ENCODE data around the gene LYRM4. TPM values are rescaled to one million over a fixed set of nuclear protein-coding genes. Genes with fewer than 3 reads are reported as not detected.

LYRM4 gene
- total RNA-seq, 4 donors from 2014 or later, result 6.3 to 13.7 (median 7.8) TPM

DNA sequence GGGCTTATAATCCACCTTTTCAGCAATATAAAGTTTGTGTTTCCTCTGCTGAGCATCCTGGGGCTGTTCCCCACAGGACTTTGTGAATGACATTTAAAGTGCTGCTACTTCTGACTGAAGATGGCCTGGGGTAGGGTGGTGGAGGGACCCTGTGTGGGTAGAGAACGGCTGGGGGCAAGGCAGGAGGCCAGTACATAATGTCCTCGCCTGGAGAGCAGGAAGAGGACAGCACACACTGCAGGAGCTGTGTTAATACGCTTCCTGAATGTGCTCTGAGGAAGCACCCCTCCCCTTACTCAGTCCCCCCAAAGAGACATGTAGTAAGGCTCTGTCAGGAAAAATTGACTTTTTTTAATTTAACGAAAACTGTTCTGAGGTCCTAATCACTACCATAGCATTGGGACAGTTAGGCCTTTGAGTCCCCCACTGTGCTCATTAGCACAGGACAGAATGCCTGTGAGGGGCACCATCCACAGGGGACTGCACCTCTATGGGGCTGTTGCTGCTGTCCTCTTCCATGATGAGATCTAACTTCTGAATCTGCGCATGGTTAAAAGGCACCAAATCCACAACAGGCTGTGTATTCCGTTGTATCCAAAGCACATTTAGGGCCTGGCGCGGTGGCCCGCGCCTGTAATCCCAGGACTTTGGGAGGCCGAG, 68.5 kb downstream of the LYRM4 start:
- Histone ChIP-seq H3K27me3 (no peaks in the 10 kb centered on the region), H3K4me1 (no peaks in the 10 kb centered on the region), H3K27ac (no peak overlapping the region), H3K36me3 (no peaks in the 10 kb centered on the region), H3K4me3 (no peak overlapping the region), H3K9me3 (no peaks in the 10 kb centered on the region)
- TF ChIP-seq POLR2A (IDR thresholded peaks at IDR 0.05), result no peak
- TF ChIP-seq, protein P1, sequence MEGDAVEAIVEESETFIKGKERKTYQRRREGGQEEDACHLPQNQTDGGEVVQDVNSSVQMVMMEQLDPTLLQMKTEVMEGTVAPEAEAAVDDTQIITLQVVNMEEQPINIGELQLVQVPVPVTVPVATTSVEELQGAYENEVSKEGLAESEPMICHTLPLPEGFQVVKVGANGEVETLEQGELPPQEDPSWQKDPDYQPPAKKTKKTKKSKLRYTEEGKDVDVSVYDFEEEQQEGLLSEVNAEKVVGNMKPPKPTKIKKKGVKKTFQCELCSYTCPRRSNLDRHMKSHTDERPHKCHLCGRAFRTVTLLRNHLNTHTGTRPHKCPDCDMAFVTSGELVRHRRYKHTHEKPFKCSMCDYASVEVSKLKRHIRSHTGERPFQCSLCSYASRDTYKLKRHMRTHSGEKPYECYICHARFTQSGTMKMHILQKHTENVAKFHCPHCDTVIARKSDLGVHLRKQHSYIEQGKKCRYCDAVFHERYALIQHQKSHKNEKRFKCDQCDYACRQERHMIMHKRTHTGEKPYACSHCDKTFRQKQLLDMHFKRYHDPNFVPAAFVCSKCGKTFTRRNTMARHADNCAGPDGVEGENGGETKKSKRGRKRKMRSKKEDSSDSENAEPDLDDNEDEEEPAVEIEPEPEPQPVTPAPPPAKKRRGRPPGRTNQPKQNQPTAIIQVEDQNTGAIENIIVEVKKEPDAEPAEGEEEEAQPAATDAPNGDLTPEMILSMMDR (IDR thresholded peaks at IDR 0.05), result no peak
- no peak for DNase-seq

- Histone ChIP-seq H3K27me3 (no peaks in the 10 kb centered on the region), H3K27ac (no peak overlapping the region), H3K4me1 (no peaks in the 10 kb centered on the region), H3K9me3 (no peaks in the 10 kb centered on the region), H3K36me3 (no peaks in the 10 kb centered on the region), H3K4me3 (no peak overlapping the region)
- DNase-seq, result no peak
- TF ChIP-seq, protein P1 (IDR thresholded peaks at IDR 0.05), result no peak
- no peak for TF ChIP-seq POLR2A (IDR thresholded peaks at IDR 0.05)
Observed at GRCh38 chr6:5191722-5192121, 69.0 kb downstream of the LYRM4 start.

- Histone ChIP-seq H3K36me3 (no peaks in the 10 kb centered on the region), H3K4me1 (no peaks in the 10 kb centered on the region), H3K9me3 (no peaks in the 10 kb centered on the region), H3K27me3 (no peaks in the 10 kb centered on the region), H3K4me3 (no peak overlapping the region), H3K27ac (no peak overlapping the region)
- TF ChIP-seq, protein P1 (IDR thresholded peaks at IDR 0.05), result no peak
- TF ChIP-seq POLR2A (IDR thresholded peaks at IDR 0.05), result no peak
- DNase-seq, result no peak
Observed at GRCh38 chr6:5191222-5191621, 69.5 kb downstream of the LYRM4 start.

GRCh38 chr6:5190507-5190906, 70.2 kb downstream of the LYRM4 start:
- Histone ChIP-seq H3K4me3 (no peak overlapping the region), H3K27me3 (no peaks in the 10 kb centered on the region), H3K27ac (no peak overlapping the region), H3K9me3 (no peaks in the 10 kb centered on the region), H3K4me1 (no peaks in the 10 kb centered on the region), H3K36me3 (no peaks in the 10 kb centered on the region)
- TF ChIP-seq, protein P1 (IDR thresholded peaks at IDR 0.05), result no peak
- TF ChIP-seq POLR2A (IDR thresholded peaks at IDR 0.05), result no peak
- DNase-seq, result no peak

GRCh38 chr6:5188646-5189045, 72.1 kb downstream of the LYRM4 start:
- Histone ChIP-seq H3K4me1 (no peaks in the 10 kb centered on the region), H3K4me3 (no peak overlapping the region), H3K27ac (no peak overlapping the region), H3K36me3 (no peaks in the 10 kb centered on the region), H3K27me3 (no peaks in the 10 kb centered on the region), H3K9me3 (no peaks in the 10 kb centered on the region)
- TF ChIP-seq, protein P1 (IDR thresholded peaks at IDR 0.05), result no peak
- no peak for TF ChIP-seq POLR2A (IDR thresholded peaks at IDR 0.05)
- no peak for DNase-seq

DNA sequence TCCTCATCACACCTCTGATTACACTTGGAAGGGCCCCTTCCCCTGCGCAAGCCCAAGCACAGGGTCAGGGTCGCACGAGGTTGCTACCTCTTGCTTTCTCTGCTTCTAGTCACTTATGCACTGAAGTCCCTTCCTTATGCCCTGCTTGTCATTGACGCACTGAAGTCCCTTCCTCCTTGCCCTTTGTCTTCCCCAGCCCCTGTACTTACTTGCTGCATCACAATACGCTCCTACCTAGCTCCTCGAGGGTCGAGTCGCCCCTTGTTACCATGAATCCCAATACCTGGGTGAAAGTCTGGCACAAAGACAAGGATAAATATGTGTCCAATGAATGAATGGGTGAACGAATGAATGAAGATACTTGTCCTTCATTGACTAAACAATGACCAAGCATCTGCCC, 75.9 kb downstream of the LYRM4 start:
- no peak for DNase-seq
- no peak overlapping the region for H3K27ac ChIP-seq
- H3K27me3 ChIP-seq, result no peaks in the 10 kb centered on the region
- TF ChIP-seq POLR2A (IDR thresholded peaks at IDR 0.05), result no peak
- TF ChIP-seq, protein P1 (IDR thresholded peaks at IDR 0.05), result no peak
- H3K9me3 ChIP-seq, result no peaks in the 10 kb centered on the region
- no peaks in the 10 kb centered on the region for H3K4me1 ChIP-seq
- H3K4me3 ChIP-seq, result no peak overlapping the region
- no peaks in the 10 kb centered on the region for H3K36me3 ChIP-seq
